ENCODE results near the gene EPG5.
"Not testable (repeated sequence)": the region's sequence is repeated elsewhere in the genome, so short reads cannot be mapped to it uniquely, and the experiment has no call there.

Gene EPG5

GRCh38 chr18:45874491-45875184, 92.5 kb downstream of the EPG5 start:
- in situ Hi-C loops (cut with HindIII; ENCODE audit: low sequenced_read_pairs) = no loop called here

DNA sequence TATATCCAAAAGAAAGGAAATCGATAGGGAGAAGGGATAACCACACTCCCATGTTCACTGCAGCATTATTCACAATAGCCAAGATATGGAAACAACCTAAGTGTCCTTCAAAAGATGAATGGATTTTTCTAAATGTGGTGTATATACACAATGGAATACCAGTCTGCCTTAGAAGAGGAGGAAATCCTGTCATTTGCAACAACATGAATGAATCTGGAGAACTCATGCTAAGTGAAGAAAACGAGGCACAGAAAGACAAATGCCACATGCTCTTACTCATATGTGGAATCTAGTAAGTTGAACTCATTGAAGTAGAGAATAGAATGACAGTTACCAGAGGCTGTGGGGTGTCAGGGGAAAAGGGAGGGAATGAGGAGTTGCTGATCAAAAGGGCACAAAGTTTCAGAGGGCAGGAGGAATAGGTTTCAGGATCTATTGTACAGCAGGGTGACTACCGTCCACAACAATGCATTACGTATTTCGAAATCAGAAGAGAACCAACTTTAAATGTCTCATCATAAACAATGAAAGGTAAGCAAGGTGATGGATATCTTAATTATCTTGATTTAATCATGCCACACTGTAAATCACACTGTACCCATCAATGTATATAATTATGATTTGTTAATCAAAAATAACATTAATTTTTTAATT, 95.6 kb downstream of the EPG5 start:
- in situ Hi-C loops (cut with HindIII; ENCODE audit: low sequenced_read_pairs) = no loop called here

DNA sequence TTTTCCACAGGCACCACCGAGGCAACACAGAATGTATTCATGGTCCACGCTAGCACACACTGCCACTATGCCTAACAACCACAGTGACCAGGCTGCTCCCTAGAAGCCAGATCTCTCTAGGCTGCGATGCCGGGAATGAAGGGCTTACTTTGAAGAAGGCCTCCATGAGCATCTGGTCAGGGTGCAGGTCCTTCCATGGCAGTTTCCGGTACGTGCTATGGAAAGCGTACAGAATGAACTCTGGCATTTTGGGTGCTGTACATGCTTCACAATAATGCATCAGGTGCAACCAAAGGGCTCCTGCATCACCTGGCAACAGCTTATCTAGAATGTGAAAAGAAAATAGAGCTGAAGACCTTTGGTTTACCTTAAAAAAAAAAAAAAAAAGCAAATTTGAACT, 96.7 kb downstream of the EPG5 start:
- in situ Hi-C loops (cut with HindIII; ENCODE audit: low sequenced_read_pairs) = no loop called here

DNA sequence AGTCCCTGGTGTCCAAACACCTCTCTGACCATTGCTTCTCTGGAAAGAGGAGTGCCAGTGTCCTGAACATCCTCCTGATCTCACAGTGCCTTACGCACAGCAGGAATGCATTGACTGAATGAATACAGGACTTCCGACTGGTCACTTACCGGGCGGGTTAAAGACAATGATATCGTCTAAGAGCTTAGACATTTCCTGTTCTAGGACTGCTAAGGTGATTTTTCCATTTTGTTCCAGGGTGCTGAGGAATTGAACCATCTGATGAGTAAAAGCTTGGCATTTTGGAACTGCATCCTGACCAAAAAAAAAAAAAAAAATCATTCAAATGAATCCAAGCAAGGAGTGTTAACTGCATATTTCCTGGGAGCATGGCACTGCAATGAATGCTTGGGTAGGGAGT, 101.7 kb downstream of the EPG5 start:
- in situ Hi-C loops (cut with HindIII; ENCODE audit: low sequenced_read_pairs) = loop anchor here (5.0 kb wide), 1 partner anchor 52 kb away; no protein-coding TSS in a partner anchor

DNA sequence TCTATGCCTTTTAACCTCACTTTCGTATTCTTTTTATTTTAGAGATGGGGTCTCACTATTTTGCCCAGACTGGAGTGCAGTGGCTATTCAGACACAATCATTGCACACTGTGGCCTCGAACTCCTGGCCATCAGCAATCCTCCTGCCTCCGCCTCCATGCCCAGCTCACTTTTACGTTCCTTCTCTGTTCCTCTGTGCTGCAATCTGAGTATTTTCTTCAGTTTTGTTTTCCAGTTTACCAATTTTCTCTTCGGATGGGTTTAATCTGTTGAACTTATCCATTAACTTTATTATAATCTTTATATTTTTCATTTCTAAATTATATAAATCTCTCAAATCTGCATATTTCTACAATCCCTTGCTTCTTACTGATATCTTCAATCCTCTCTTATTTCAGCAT, 103.0 kb downstream of the EPG5 start:
- in situ Hi-C loops (cut with HindIII; ENCODE audit: low sequenced_read_pairs) = no loop called here

GRCh38 chr18:45863469-45863868, 103.7 kb downstream of the EPG5 start:
- in situ Hi-C loops (cut with HindIII; ENCODE audit: low sequenced_read_pairs) = no loop called here

- in situ Hi-C loops (cut with HindIII; ENCODE audit: low sequenced_read_pairs) = no loop called here
These were observed 105.2 kb downstream of the EPG5 start for GRCh38 chr18:45861926-45862325.

DNA sequence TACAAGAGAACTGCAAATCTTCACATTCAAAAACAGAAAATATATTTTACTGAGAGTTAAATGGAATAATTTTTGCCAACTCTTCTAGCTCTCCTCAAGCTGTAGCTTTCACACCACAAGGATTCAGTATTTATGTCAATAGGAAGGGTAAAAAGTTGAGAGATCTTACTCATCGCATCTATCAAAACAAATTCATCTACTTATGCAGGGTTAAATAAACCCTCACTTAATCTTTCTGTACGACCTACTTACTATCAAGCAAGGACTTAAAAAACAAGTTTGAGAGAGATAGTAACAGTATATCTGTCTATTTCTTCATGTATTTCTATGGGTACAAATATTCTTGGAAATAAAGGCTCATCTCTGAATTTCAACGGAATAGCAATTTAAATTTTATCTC, 106.2 kb downstream of the EPG5 start:
- in situ Hi-C loops (cut with HindIII; ENCODE audit: low sequenced_read_pairs) = no loop called here

GRCh38 chr18:45860492-45860891, 106.6 kb downstream of the EPG5 start:
- in situ Hi-C loops (cut with HindIII; ENCODE audit: low sequenced_read_pairs) = no loop called here

DNA sequence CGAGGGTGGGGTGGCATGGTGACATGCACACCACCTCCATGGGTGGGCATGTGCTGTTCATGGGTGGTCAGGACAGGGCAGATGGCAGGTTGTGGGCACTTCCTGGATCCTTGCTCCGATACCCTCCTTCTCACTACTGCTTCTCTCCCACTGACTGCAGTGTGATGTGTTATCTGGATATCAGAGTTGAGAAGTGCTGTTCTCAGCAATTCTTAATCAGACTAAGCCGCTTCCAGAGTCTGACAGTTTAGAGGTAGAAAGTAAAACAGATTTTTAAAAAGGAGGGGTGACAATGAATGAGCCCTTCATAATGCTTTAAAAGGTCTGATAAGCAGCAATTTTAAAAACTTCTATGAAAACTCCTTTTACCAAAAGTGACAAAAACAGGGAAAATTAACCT, 107.8 kb downstream of the EPG5 start:
- in situ Hi-C loops (cut with HindIII; ENCODE audit: low sequenced_read_pairs) = no loop called here

DNA sequence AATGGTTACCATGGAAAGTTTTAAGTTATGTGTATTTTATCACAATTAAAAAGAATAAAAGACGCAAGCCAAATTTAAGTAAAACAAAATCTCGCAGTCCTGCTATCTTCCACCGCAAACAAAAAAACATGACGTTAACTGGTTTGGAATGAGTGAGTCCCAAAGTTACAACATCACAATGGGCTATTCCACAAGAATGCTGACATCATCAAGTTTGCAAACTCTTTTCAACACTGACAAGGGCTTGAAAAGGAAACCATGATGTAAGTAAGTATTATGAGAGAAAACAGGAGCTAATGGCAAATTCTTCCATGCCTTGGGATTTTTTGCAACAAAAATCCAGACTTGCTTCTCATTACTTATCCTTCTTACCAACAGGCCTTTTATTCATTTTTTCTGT, 110.6 kb downstream of the EPG5 start:
- in situ Hi-C loops (cut with HindIII; ENCODE audit: low sequenced_read_pairs) = no loop called here

- in situ Hi-C loops (cut with HindIII; ENCODE audit: low sequenced_read_pairs) = no loop called here
These were observed 113.0 kb downstream of the EPG5 start for GRCh38 chr18:45854036-45854586.

- in situ Hi-C loops (cut with HindIII; ENCODE audit: low sequenced_read_pairs) = no loop called here
These were observed 114.5 kb downstream of the EPG5 start for GRCh38 chr18:45852631-45853030.

DNA sequence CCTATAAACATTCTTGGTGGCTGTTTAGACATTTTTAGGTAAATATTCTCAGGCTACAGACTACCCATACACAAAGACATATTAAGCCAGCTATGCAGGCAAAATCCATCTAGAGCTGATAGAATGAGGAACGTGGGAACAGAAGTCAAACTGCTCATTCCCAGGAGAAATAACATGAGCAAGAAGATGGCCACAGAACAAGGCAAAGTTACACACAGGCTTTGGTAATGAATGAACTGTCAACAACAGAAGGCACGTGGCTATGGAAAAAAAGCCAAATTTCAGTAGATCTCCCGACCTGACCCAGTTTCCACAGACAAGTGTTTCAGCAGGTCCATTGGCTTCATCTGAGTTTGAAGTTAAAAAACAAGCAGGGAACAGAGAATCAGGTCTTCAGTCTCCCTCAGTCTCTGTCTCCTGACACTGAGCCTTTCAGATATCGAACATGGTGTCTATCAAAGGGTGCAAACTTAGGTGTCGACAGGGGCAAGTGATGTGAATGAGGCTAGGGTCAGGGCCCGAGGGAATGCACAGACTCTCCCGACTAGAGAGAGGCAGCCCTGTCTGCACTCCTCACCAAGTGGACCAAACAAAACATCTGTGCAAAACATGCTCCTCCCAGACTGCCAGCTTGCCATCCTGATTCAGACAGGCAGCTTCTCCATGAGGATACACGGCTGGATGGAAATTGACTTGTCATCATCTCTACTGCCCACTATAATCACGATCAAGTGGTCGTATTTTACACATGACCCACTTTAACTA, 115.8 kb downstream of the EPG5 start:
- in situ Hi-C loops (cut with HindIII; ENCODE audit: low sequenced_read_pairs) = no loop called here

DNA sequence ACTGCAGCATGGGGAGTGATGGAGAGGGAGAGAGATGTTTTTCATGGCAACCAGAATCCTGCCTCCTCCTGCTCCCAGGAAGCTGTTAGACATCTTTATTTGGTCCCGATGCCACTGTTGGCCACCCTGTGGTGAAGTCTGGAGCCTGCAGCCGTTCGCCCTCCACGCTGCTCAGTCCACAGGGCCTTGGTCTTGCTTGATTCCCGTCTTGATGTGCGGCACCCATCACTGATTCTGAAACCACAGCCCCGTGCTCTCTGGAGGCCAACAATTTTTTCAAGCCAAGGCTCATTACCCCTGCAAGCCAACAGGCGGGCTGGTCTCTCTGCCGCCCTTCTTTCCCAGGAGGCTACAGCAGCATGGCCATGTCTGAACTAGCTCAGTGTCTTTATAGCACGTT, 117.1 kb downstream of the EPG5 start:
- in situ Hi-C loops (cut with HindIII; ENCODE audit: low sequenced_read_pairs) = no loop called here

DNA sequence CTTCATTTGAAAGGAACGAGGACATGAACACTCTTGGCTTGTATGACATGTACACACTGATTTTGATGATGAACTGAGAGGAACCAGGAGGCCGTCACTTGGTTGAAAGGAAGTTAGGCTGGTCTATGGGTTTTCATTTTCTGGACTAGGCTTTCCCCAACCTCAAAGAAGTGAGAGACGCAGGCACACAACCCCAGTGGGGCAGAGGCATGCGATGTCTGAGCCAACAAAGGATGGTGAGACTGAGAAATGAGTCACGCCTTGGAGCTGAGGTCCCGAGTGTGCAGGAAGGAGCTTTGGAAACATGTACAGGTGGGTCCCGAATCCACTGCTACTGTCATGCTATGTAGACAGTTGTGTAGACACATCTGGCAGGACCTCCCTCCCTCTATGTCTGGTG, 117.6 kb downstream of the EPG5 start:
- in situ Hi-C loops (cut with HindIII; ENCODE audit: low sequenced_read_pairs) = no loop called here

DNA sequence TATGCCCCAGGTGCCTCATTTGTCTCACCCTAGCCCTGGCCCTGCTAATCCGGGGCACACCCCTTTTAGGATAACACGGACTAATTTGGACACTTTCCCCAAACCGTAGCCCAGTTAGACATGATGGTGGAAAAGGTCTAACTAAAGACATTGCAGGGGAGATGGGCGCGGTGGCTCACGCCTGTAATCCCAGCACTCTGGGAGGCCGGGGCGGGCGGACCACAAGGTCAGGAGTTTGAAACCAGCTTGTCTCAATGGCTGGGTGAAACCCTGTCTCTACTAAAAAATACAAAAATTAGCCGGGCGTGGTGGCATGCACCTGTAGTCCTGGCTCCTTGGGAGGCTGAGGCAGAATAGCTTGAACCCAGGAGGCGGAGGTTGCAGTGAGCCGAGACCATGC, 118.5 kb downstream of the EPG5 start:
- in situ Hi-C loops (cut with HindIII; ENCODE audit: low sequenced_read_pairs) = not testable (repeated sequence)

DNA sequence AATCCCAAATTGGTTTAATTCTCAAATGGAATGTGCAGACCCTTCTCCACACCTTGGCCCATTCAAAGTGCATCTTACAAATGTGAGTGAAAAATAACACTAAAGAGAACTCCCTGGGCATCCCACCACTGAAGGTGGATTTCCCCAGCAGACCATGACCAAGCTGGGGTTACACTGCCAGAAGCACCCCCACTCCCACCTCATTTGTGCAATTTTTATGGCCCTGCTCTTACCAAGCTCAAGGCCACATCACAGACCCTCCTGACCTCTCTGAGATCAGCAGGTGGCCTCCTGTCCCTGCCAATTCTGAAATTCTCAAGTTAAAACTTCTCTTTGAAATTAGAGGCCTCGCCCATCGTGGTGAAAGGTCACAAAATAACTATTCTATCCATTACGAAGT, 120.0 kb downstream of the EPG5 start:
- in situ Hi-C loops (cut with HindIII; ENCODE audit: low sequenced_read_pairs) = no loop called here

DNA sequence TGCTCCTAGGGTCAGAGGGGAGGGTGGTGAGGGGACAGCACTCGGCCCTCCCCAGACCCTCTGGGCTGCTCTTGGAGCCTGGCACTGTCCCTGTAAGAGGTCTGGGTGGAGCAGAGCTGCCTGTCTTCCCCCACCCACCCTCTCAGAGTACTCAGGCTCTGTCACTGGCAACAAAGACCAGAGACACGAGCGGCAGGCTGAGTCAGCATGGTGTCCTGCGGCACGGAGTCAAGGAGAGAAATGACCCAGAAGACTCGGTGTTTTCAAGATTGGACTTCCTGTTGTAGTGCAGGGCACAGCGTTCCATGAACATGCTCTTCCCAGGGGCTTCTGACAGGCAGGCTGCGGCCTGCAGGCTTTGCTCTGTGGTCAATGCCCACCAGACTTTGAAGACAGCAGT, 121.7 kb downstream of the EPG5 start:
- in situ Hi-C loops (cut with HindIII; ENCODE audit: low sequenced_read_pairs) = no loop called here

GRCh38 chr18:45844938-45845337, 122.2 kb downstream of the EPG5 start:
- in situ Hi-C loops (cut with HindIII; ENCODE audit: low sequenced_read_pairs) = no loop called here

DNA sequence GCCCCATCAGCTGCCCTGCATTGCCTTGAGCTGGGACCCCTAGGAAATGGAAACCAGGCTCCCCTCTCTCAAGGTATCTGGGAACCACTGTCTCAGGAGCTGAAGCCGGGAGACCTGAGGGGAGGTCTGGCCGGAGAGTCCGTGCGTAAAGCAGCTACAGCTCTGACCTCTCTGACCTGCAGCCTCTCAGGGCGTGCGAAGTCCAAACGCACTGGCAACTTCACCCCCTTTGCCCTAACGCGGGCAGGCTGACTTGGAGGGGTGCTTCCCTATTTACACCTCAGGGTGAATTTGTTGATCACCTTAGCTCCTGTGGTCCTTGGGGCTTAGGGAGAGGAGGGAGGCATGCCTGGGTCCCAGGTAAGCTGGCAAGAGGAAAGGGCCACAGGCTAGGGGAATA, 124.1 kb downstream of the EPG5 start:
- in situ Hi-C loops (cut with HindIII; ENCODE audit: low sequenced_read_pairs) = no loop called here

All from endothelial cell of hepatic sinusoid (primary cell).